NCI-H2196 treated with DMSO at 0.1 percent for 48 hours (cell line): ENCODE data around the gene PITHD1.
"Not testable (repeated sequence)": the region's sequence is repeated elsewhere in the genome, so short reads cannot be mapped to it uniquely, and the experiment has no call there.

Experiments
- DNase-seq: peaks from one replicate; lab custom pipeline; 2025; ENCODE audit not compliant: unreplicated experiment; lab: John Stamatoyannopoulos, UW

The PITHD1 gene

DNA sequence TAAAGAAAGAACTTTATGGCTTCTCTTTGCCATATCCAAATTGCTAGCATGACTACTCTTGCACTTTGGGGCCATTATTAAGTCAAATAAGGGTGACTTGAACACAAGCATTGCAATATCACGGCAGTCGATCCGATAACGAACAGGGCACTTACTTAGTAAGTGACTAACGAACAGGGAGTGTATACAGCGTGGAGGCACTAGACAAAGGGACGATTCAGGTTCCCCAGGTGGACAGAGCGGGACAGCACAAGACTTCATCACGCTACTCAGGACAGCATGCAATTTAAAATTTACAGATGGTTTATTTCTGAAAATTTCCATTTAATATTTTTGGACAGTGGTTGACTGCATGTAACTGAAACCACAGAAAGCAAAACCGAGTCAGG, 5.4 kb upstream of the PITHD1 start:
- DNase-seq = no peak

DNA sequence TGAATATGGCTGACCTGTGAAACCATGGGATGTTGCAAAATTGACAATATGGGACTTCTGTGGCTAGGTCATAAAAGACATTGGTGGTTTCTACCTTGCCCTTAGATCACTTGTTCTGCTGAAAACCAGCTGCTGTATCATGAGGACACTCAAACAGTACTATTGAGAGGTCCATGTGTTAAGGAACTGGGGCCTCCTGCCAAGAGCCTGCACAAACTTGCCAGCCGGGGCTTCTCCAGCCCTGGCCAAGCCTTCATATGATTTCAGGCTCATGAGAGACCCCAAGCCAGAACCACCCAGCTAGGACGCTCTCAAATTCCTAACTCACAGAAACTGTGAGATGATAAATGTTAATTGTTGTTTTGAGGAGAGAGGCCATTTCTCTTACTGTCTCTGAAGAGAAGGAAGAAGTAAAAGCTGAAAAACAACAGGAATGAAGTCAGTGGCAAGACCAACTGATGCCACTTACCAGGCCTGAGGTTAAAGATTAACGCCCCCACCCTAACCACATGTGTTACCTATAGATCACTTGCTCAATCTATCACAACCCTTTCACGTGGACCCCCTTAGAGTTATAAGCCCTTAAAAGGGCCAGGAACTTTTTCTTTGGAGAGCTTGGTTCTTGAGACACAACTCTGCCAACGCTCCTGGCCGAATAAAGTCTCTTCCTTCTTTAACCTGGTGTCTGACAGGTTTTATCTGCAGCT, 3.9 kb upstream of the PITHD1 start:
- DNase-seq = no peak

- DNase-seq = no peak
These were observed 2.0 kb upstream of the PITHD1 start for GRCh38 chr1:23776217-23776616.

DNA sequence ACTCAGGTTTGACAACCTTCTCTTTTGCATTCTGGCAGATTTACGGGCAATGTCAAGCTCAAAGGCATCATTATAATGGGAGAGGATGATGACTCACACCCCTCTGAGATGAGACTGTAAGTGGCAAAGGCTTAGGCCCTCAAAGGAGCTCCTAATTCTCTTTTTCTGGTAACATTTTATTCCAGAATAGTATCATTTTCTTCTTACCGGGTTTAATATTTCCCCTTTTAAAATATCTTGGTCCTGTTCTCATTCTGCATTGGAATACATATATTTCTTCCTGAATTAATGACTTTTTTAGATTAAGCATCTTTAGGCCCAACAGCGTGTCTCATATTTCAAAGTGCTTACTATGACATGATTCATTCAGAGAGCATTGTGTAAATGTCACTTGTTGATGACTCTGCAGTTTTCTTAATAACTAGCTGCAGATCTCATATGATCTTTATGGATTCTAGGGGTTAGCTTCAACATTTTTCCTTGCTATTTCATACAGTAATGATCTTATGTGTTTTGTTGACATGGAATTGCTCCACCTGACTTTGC, 1.7 kb downstream of the PITHD1 start:
- DNase-seq = no peak

GRCh38 chr1:23783141-23783540, 4.9 kb downstream of the PITHD1 start:
- DNase-seq = not testable (repeated sequence)

- no peak for DNase-seq
These were observed 6.6 kb downstream of the PITHD1 start for GRCh38 chr1:23784846-23785245.

DNA sequence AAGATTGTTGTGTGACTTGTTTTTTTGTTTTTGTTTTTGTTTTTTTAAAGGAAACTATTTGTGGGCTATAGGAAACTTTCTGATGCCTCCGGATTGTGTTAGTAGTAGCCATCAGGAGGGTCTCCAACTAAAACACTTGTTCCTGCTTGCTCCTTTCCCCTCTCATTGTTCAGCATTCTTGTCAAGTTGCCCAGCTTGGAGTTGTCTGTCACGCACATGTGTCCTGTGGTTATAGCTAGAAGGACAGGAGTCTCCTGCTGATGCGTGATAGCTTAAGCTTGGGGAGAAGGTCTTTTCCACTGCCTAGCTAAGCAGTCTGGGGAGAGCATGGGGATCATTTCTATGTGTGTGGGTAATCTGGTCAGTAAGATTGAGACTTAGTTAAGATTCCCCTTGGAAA, 9.5 kb downstream of the PITHD1 start:
- DNase-seq = no peak

- no peak for DNase-seq
These were observed 10.5 kb downstream of the PITHD1 start for GRCh38 chr1:23788695-23789094.

DNA sequence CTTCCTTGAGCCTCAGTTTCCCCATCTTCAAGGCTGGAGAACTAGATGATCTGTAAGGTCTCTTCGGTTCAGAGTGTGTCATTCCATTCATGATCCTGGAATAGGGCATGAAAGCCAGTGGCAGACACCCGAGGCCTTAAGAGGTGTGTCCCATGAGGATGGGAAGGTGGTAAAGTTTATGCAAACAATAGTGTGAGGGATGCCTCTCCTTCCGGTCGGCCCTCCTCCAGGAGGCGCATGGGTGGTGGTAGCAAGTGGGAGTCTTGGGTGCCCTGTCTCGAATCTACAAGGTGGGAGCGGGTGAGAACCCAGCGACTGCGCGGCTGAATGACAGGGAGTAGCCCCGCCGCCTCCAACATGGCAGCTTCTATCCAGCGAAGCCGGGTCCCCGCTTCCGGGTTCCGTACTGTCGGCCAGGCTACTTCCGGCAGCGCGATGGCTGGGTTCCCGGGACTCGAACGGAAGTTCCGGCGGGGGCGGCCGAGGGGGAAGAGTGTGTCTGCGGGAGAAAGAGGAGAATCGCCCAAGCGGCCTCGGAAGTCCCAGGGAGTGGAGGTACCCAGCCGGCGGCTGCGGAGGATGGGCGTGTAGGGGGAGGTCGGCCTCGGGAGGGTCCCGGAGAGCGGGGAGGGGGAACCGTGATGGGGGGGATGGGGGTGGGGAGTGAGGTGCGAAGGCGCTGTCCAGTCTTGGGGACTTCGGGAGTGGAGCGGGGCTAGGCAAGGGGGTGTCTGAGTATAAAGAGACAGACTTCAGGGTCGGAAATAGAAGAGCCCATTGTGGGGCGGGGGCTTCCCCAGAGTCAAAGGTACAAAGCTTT, 12.7 kb downstream of the PITHD1 start, which contains the start of gene LYPLA2:
TSS of gene LYPLA2 (plus strand) at position 450 of the 820 bp plus-strand sequence. CDS start 1,538 bp downstream, outside the sequence.
- peak; percentile 82 for DNase-seq

DNA sequence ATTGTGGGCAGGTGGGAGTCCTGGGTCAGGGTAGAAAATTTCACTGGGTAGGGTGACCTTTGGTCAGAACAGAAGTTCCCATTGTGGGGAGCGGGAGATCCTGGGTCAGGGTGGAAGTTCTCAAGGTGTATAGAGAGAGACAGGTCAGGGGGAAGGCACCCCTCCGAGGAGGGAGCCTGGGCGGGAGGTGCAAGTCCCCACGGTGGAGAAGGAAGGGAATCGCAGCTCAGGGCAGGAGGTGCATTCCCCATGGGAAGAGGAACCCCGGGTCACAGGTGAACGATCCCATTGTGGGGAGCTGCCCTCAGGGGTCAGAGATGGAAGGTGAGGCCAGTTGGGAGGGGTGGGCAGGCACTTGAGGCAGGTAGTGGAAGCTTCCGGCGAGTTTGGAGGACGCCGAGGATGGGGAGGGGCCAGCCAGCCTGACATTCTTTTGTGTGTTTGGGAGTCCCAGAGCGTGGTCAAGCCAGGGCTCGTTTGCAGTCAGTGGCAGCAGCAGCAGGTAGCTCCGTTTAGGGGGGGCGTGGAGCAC, 13.4 kb downstream of the PITHD1 start:
- DNase-seq = no peak

- no peak for DNase-seq
These were observed 14.1 kb downstream of the PITHD1 start for GRCh38 chr1:23792151-23792945.

DNA sequence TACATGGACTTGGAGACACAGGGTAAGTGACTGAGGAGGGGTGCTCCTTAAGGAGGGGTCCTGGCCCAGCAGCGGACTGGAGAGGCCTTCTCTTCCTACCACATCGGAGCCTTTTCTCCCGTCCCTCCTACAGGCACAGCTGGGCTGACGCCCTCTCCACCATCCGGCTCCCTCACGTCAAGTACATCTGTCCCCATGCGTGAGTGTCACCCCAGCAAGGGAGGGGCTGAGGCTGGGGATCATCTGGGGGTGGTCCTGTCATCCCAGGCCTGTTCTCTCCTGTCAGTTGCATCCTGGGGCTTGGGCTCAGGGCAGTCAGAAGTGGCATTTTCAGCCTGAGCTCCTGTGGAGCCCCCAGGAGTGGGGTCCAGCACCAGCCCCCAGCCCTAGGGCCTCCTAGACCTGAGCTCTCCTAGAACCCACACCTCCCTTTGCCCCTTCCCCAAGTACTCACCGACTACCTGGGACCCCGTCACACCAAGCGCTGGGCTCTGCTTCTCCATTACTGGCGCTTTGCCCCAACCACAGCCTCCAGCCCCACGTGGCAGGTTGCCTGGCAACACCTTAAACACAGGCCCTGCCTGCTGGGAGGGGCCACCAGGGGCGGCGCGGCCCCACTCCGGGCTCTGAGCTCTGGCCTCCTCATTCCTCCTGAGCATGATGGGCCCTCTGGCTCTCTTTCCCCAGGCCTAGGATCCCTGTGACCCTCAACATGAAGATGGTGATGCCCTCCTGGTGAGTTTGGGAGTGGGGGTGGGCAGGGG, 15.0 kb downstream of the PITHD1 start:
- peak; percentile 59 for DNase-seq

DNA sequence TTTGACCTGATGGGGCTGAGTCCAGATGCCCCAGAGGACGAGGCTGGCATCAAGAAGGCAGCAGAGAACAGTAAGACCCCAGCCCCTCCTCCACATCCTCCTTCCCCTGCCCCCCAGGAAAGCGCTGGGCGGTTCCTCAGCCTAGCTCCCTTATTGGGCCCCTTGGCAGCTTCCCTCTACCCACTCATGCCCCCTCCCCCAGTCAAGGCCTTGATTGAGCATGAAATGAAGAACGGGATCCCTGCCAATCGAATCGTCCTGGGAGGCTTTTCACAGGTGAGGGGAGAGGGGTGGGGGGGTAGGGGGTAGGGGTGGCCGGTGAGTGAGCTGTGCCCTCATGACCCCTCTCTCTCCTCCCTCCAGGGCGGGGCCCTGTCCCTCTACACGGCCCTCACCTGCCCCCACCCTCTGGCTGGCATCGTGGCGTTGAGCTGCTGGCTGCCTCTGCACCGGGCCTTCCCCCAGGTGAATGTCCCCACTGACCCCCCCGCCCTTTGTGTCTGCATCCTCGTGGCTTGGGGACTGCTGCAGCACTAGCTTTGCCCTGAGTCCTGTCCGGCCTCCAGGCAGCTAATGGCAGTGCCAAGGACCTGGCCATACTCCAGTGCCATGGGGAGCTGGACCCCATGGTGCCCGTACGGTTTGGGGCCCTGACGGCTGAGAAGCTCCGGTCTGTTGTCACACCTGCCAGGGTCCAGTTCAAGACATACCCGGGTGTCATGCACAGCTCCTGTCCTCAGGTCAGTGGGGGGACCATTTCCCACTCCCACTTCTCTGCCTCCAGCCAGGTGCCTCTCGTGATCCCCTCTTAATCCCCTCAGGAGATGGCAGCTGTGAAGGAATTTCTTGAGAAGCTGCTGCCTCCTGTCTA, 15.9 kb downstream of the PITHD1 start:
- no peak for DNase-seq

- not testable (repeated sequence) for DNase-seq
These were observed 16.5 kb downstream of the PITHD1 start for GRCh38 chr1:23794732-23795182.

- DNase-seq = no peak
These were observed 17.7 kb downstream of the PITHD1 start for GRCh38 chr1:23795676-23796465.

- DNase-seq = no peak
These were observed 18.5 kb downstream of the PITHD1 start for GRCh38 chr1:23796466-23797271.
